Activated CD4-positive, alpha-beta T cell treated with anti-CD3 and anti-CD28 coated beads, Interleukin-2, amount 50 U/mL, for 48 hours (primary cell): ENCODE data around the gene CNNM2.
"Not testable (repeated sequence)": the region's sequence is repeated elsewhere in the genome, so short reads cannot be mapped to it uniquely, and the experiment has no call there.

Experiments used
- DNase-seq, 2 experiments: peaks; one replicate each; pipeline ENCODE4 v3.0.0-alpha.2; 2020

CNNM2 gene

GRCh38 chr10:102927311-102928010, 9.4 kb downstream of the CNNM2 start:
- DNase-seq = no peak

- DNase-seq = not testable (repeated sequence)
Measured at GRCh38 chr10:102928442-102928841, 10.3 kb downstream of the CNNM2 start.

- DNase-seq = no peak
Measured at GRCh38 chr10:102930720-102931119, 12.6 kb downstream of the CNNM2 start.

GRCh38 chr10:102931643-102932042, 13.5 kb downstream of the CNNM2 start:
- no peak for DNase-seq

- no peak for DNase-seq
Measured at GRCh38 chr10:102935505-102935904, 17.4 kb downstream of the CNNM2 start.

GRCh38 chr10:102935939-102936605, 18.0 kb downstream of the CNNM2 start:
- DNase-seq = peak; percentile 38 to 49

GRCh38 chr10:102941401-102941800, 23.3 kb downstream of the CNNM2 start:
- no peak for DNase-seq

GRCh38 chr10:102945449-102945848, 27.4 kb downstream of the CNNM2 start:
- DNase-seq = no peak

GRCh38 chr10:102945962-102946361, 27.9 kb downstream of the CNNM2 start:
- no peak for DNase-seq

GRCh38 chr10:102946992-102947391, 28.9 kb downstream of the CNNM2 start:
- DNase-seq = no peak

GRCh38 chr10:102948176-102948575, 30.1 kb downstream of the CNNM2 start:
- no peak for DNase-seq

- no peak for DNase-seq
Measured at GRCh38 chr10:102948786-102949185, 30.7 kb downstream of the CNNM2 start.

- no peak for DNase-seq
Measured at GRCh38 chr10:102949916-102950315, 31.8 kb downstream of the CNNM2 start.

GRCh38 chr10:102951316-102951715, 33.2 kb downstream of the CNNM2 start:
- no peak for DNase-seq

- DNase-seq = no peak
Measured at GRCh38 chr10:102959360-102959759, 41.3 kb downstream of the CNNM2 start.

- no peak for DNase-seq
Measured at GRCh38 chr10:102960157-102960556, 42.1 kb downstream of the CNNM2 start.

- DNase-seq = no peak
Measured at GRCh38 chr10:102962267-102962666, 44.2 kb downstream of the CNNM2 start.

GRCh38 chr10:102962951-102963755, 45.1 kb downstream of the CNNM2 start:
- DNase-seq = no peak

- DNase-seq = no peak
Measured at GRCh38 chr10:102963756-102964025, 45.6 kb downstream of the CNNM2 start.

GRCh38 chr10:102964064-102964463, 46.0 kb downstream of the CNNM2 start:
- not testable (repeated sequence) for DNase-seq

- DNase-seq = no peak
Measured at GRCh38 chr10:102964713-102965112, 46.6 kb downstream of the CNNM2 start.

- DNase-seq = no peak
Measured at GRCh38 chr10:102965311-102965851, 47.3 kb downstream of the CNNM2 start.

GRCh38 chr10:102967123-102967522, 49.0 kb downstream of the CNNM2 start:
- no peak for DNase-seq
